ENCODE measurements around the gene CD3E. TPM values are rescaled to one million over a fixed set of nuclear protein-coding genes. Genes with fewer than 3 reads are reported as not detected.

The CD3E gene
- polyA plus RNA-seq (2012; ENCODE audit: low read depth, missing spikeins) = 5.1 TPM

DNA sequence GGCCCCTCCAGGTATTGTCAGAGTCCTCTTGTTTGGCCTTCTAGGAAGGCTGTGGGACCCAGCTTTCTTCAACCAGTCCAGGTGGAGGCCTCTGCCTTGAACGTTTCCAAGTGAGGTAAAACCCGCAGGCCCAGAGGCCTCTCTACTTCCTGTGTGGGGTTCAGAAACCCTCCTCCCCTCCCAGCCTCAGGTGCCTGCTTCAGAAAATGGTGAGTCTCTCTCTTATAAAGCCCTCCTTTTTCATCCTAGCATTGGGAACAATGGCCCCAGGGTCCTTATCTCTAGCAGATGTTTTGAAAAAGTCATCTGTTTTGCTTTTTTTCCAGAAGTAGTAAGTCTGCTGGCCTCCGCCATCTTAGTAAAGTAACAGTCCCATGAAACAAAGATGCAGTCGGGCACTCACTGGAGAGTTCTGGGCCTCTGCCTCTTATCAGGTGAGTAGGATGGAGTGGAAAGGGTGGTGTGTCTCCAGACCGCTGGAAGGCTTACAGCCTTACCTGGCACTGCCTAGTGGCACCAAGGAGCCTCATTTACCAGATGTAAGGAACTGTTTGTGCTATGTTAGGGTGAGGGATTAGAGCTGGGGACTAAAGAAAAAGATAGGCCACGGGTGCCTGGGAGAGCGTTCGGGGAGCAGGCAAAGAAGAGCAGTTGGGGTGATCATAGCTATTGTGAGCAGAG lies at the start of gene CD3E:
Gene CD3E (plus strand): TSS at position 163 of the 681 bp plus-strand sequence. CDS start 223 bp downstream, at position 386.
- TF ChIP-seq POLR2A (IDR thresholded peaks at IDR 0.05; ENCODE audit: low read depth, low read length) (no peak), PAX5 (IDR thresholded peaks at IDR 0.05; ENCODE audit: insufficient read depth, low read length, severe bottlenecking) (no peak), SPI1 (IDR thresholded peaks at IDR 0.05; ENCODE audit: low read depth, low read length) (no peak), POU2F2 (IDR thresholded peaks at IDR 0.05; ENCODE audit: low read depth, low read length) (no peak), TAF1 (IDR thresholded peaks at IDR 0.05; ENCODE audit: low read depth, low read length) (no peak), POLR2AphosphoS5 (IDR thresholded peaks at IDR 0.05; ENCODE audit: low read depth, low read length) (no peak)
- no peak for DNase-seq (ENCODE audit: insufficient read length, low spot score)
- no peak for FAIRE-seq

DNA sequence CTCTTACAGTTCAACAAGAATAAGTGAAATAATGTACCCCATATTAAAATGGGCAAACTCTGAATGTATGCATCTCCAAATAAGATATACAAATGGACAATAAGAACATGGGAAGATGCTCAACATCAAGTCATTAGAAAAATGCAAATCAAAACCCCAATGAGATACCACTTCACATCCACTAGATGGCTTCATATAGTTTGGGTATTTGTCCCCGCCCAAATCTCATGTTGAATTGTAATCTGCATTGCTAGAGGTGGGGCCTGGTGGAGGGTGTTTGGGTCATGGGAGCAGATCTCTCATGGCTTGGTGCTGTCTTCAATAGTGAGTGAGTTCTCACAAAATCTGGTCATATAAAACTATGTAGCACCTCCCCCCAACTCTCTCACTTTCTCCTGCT lies 46.1 kb upstream of the CD3E start:
- no peak for TF ChIP-seq SPI1 (IDR thresholded peaks at IDR 0.05; ENCODE audit: low read depth, low read length)
- TF ChIP-seq PAX5 (IDR thresholded peaks at IDR 0.05; ENCODE audit: insufficient read depth, low read length, severe bottlenecking) = no peak
- no peak for TF ChIP-seq TAF1 (IDR thresholded peaks at IDR 0.05; ENCODE audit: low read depth, low read length)
- no peak for TF ChIP-seq POLR2A (IDR thresholded peaks at IDR 0.05; ENCODE audit: low read depth, low read length)
- no peak for TF ChIP-seq POU2F2 (IDR thresholded peaks at IDR 0.05; ENCODE audit: low read depth, low read length)
- FAIRE-seq = no peak

DNA sequence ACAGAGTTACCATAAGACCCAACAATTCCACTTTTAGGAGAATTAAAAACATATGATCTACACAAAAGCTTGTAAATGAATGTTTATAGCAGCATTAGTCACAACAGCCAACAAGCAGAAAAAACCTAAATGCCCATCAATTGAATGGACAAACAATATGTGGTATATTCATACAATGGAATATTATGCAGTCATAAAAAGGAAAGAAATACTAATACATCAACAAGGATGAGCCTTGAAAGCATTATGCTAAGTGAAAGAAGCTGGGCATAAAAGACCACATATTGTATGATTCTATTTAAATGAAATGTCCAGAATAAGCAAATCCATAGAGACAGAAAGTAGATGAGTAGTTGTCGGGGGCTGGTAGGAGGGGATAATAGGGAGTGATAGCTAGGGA lies 45.4 kb upstream of the CD3E start:
- no peak for FAIRE-seq
- TF ChIP-seq PAX5 (IDR thresholded peaks at IDR 0.05; ENCODE audit: insufficient read depth, low read length, severe bottlenecking) (no peak), POU2F2 (IDR thresholded peaks at IDR 0.05; ENCODE audit: low read depth, low read length) (no peak), SPI1 (IDR thresholded peaks at IDR 0.05; ENCODE audit: low read depth, low read length) (no peak), TAF1 (IDR thresholded peaks at IDR 0.05; ENCODE audit: low read depth, low read length) (no peak), POLR2A (IDR thresholded peaks at IDR 0.05; ENCODE audit: low read depth, low read length) (no peak), POLR2AphosphoS5 (IDR thresholded peaks at IDR 0.05; ENCODE audit: low read depth, low read length) (no peak)
- DNase-seq (ENCODE audit: insufficient read length, low spot score) = no peak

More for the DNA sequence above, 46.1 kb upstream of the CD3E start:
- DNase-seq (ENCODE audit: insufficient read length, low spot score) = no peak

DNA sequence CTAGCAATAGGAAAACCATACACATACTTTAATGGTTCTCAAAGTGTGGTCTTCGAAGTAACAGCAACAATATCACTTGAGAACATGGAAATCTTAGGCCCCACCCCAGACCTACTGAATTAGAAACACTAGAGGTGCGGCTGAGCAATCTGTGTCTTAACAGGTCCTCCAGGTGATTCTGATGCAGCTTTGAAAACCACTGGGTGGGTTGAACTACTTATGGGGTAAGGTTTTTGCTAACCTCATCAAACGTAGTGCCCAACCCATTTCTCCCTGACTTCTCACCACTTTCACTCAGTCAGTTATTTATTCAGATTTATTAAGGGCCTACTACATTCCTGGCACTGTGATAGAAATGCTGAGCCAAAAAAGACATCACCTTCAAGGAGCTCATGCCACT lies 44.2 kb upstream of the CD3E start:
- DNase-seq (ENCODE audit: insufficient read length, low spot score) (no peak), FAIRE-seq (no peak)

DNA sequence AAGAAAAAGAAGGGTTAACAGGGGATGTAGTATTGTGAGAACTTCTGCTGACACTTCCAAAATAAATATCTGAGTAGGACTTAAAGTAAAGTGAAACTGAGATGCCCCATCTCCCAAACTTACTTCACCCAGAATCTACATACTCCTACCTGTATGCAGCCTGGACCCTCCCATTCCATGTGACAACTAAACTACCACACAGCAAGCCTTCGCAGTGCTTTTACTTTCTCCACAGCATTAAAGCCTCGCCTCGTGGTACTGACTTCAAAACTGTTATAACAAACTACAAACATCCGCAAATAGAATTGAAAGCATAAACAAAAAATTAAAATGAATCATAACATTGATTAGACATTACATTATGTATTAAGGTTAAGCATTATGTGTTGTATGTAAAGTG lies 41.4 kb upstream of the CD3E start:
- no peak for FAIRE-seq
- DNase-seq (ENCODE audit: insufficient read length, low spot score) = no peak
- TF ChIP-seq TAF1 (IDR thresholded peaks at IDR 0.05; ENCODE audit: low read depth, low read length) (no peak), POLR2A (IDR thresholded peaks at IDR 0.05; ENCODE audit: low read depth, low read length) (no peak), POU2F2 (IDR thresholded peaks at IDR 0.05; ENCODE audit: low read depth, low read length) (no peak), POLR2AphosphoS5 (IDR thresholded peaks at IDR 0.05; ENCODE audit: low read depth, low read length) (no peak), PAX5 (IDR thresholded peaks at IDR 0.05; ENCODE audit: insufficient read depth, low read length, severe bottlenecking) (no peak), SPI1 (IDR thresholded peaks at IDR 0.05; ENCODE audit: low read depth, low read length) (no peak)

More for the DNA sequence above, 44.2 kb upstream of the CD3E start:
- TF ChIP-seq PAX5 (IDR thresholded peaks at IDR 0.05; ENCODE audit: insufficient read depth, low read length, severe bottlenecking) (no peak), POU2F2 (IDR thresholded peaks at IDR 0.05; ENCODE audit: low read depth, low read length) (no peak), SPI1 (IDR thresholded peaks at IDR 0.05; ENCODE audit: low read depth, low read length) (no peak), POLR2A (IDR thresholded peaks at IDR 0.05; ENCODE audit: low read depth, low read length) (no peak), POLR2AphosphoS5 (IDR thresholded peaks at IDR 0.05; ENCODE audit: low read depth, low read length) (no peak), TAF1 (IDR thresholded peaks at IDR 0.05; ENCODE audit: low read depth, low read length) (no peak)

DNA sequence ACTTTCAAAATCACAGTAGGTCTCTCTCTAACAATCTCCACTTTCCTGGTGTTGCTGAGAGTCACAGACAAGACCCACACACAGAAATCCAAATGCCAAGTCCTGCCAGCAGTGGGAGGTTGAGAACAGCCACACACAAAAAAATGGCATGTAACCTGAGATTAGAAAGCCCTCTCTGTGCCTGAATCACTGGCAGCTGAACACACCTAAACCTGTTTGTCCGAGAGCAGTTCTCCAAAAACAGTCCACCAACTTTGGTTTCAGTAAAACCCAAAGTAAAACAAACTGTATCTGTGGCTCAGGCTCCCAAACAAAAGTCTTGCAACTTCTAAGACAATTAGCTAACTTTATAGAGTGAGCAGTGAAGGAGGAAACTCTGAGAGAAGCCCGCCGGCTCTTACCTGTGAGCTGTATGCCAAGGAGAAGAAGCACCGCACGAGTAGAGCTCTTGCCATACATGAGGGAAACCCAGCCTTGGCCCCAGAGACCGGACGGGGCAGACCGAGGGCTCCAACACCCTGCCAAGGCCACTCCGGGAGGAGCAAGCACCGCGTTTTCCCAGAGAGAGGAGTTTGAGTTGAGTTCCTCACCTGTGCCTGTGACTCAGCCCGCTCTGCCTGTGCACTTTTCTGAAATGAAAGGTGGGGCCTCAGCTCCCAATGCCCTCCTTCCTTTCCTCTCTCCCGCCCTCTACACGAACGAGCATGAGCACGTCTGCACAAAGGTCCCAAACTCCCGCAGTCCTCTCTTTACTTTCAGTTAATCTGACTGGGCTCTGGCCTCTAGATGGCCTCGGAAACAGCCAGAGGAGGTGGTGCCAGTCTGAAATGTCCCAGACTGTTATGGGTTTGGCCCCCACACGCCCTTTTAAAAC lies 40.6 kb upstream of the CD3E start, which contains the start of gene MPZL2:
Gene MPZL2 (minus strand): TSS at position 603 of the 874 bp plus-strand sequence. CDS start 144 bp downstream, at position 459.
- no peak for TF ChIP-seq POLR2AphosphoS5 (IDR thresholded peaks at IDR 0.05; ENCODE audit: low read depth, low read length)
- TF ChIP-seq PAX5 (IDR thresholded peaks at IDR 0.05; ENCODE audit: insufficient read depth, low read length, severe bottlenecking) = no peak
- no peak for TF ChIP-seq POLR2A (IDR thresholded peaks at IDR 0.05; ENCODE audit: low read depth, low read length)
- no peak for TF ChIP-seq SPI1 (IDR thresholded peaks at IDR 0.05; ENCODE audit: low read depth, low read length)
- no peak for TF ChIP-seq POU2F2 (IDR thresholded peaks at IDR 0.05; ENCODE audit: low read depth, low read length)
- TF ChIP-seq TAF1 (IDR thresholded peaks at IDR 0.05; ENCODE audit: low read depth, low read length) = no peak
- DNase-seq (ENCODE audit: insufficient read length, low spot score) = no peak
- no peak for FAIRE-seq

DNA sequence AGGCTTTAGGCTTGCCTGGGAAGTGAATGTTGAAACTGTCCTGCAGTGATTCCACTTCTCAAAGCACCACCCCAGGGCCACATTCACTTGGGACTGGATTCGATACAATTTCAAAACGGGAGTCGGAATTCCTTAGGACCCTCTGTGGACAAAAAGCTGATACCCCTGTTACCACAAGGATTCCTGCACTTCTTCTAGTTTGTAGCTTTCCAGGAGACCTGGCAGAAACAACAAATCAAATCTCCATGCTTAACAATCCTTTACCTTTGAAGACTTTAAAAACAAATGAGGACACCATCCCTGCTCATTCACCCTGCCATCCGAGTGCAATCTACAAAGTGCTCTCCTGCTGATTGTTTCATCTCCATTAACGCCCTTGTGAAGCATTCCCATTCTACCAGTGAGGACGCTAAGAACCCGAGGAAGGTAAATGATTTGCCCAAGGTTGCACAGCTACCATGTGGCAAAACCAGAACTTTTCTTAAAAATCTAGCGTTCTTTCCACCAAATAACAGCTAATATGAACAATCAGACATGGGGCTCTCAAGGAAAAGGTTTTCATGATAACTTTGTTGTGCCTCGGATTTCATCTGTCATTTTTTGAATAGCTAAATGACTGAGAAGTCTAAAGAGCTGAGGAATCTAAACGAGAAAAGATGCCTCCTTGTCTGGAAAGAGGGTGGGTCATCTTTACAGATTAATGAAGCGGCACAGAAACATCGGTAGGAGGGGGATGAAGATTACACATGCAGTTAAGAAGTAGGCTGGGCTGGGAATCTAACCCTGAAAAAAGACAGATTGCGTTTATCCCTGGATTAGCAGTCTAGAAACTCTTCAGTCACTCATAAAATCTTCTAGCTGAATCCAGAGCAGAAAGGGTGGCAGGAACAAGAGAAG lies 39.7 kb upstream of the CD3E start:
- no peak for DNase-seq (ENCODE audit: insufficient read length, low spot score)
- FAIRE-seq = no peak

DNA sequence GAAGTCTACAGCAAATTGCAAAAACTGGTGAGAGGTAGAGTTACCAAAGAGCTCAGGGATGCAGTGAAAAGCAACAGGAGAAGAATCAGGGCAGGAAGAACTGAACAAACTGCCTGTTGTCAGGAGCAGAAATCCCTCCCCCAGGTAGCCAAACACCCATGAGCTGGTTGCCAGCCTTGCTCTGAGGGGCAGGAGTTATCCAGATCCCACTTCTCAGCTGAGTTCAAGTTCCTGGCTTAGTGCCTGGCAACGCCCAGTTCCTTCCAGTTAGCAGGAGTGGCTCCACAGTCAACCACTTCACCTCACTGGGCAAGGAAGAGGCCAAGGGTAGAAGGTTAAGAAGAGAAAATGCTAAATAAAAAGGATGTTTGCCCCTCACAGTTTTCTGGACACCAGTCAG lies 38.6 kb upstream of the CD3E start:
- FAIRE-seq (no peak), DNase-seq (ENCODE audit: insufficient read length, low spot score) (no peak)
- no peak for TF ChIP-seq POLR2AphosphoS5 (IDR thresholded peaks at IDR 0.05; ENCODE audit: low read depth, low read length)
- TF ChIP-seq POLR2A (IDR thresholded peaks at IDR 0.05; ENCODE audit: low read depth, low read length) = no peak

More for the DNA sequence above, 39.7 kb upstream of the CD3E start:
- TF ChIP-seq POU2F2 (IDR thresholded peaks at IDR 0.05; ENCODE audit: low read depth, low read length) = no peak
- no peak for TF ChIP-seq TAF1 (IDR thresholded peaks at IDR 0.05; ENCODE audit: low read depth, low read length)
- TF ChIP-seq POLR2A (IDR thresholded peaks at IDR 0.05; ENCODE audit: low read depth, low read length) = no peak
- no peak for TF ChIP-seq PAX5 (IDR thresholded peaks at IDR 0.05; ENCODE audit: insufficient read depth, low read length, severe bottlenecking)
- TF ChIP-seq POLR2AphosphoS5 (IDR thresholded peaks at IDR 0.05; ENCODE audit: low read depth, low read length) = no peak
- TF ChIP-seq SPI1 (IDR thresholded peaks at IDR 0.05; ENCODE audit: low read depth, low read length) = no peak

Measured in GM12891 (cell line).